ENCODE results near the gene ZNF410. TPM values are rescaled to one million over a fixed set of nuclear protein-coding genes. Genes with fewer than 3 reads are reported as not detected.

ZNF410 gene
- total and polyA plus RNA-seq, 2 experiments from 2014 or later: 42.1 to 70.4 TPM

DNA sequence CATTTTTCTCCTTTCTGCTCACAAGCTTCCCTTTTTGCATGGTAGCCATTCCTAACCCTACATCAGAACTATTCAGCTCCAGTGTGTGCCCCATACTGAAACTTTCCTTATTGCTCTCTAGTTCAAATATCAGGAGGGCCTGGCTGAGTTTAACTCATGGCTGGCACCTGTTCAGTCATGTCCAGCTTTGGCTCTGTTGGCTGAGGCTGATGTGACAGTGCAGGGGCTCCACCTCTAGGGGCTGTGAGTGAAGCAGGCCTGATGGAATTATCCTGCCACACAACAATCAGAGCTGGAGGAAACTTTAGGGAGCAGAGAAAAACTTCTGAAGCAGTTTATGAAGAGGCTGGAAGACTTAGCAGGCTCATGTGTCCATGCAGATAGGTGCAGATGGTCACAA is 71.9 kb downstream of the ZNF410 start:
- H4K20me1 ChIP-seq (ENCODE audit: insufficient read depth, poor library complexity, severe bottlenecking): no peaks in the 10 kb centered on the region
- TF ChIP-seq EZH2phosphoT487 (IDR thresholded peaks at IDR 0.05; ENCODE audit: low read depth, severe bottlenecking, unreplicated experiment): no peak
- TF ChIP-seq, protein P1, sequence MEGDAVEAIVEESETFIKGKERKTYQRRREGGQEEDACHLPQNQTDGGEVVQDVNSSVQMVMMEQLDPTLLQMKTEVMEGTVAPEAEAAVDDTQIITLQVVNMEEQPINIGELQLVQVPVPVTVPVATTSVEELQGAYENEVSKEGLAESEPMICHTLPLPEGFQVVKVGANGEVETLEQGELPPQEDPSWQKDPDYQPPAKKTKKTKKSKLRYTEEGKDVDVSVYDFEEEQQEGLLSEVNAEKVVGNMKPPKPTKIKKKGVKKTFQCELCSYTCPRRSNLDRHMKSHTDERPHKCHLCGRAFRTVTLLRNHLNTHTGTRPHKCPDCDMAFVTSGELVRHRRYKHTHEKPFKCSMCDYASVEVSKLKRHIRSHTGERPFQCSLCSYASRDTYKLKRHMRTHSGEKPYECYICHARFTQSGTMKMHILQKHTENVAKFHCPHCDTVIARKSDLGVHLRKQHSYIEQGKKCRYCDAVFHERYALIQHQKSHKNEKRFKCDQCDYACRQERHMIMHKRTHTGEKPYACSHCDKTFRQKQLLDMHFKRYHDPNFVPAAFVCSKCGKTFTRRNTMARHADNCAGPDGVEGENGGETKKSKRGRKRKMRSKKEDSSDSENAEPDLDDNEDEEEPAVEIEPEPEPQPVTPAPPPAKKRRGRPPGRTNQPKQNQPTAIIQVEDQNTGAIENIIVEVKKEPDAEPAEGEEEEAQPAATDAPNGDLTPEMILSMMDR (IDR thresholded peaks at IDR 0.05; ENCODE audit: poor library complexity): no peak
- TF ChIP-seq EZH2 (IDR thresholded peaks at IDR 0.05; ENCODE audit: borderline replicate concordance): no peak
- no peak overlapping the region for H3K4me2 ChIP-seq
- no peaks in the 10 kb centered on the region for H3K9me3 ChIP-seq (ENCODE audit: low read depth)
- H3K36me3 ChIP-seq (replicated peaks; ENCODE audit: insufficient read depth, low read depth): no peaks in the 10 kb centered on the region
- no peaks in the 10 kb centered on the region for H3K9me2 ChIP-seq (replicated peaks; ENCODE audit: insufficient read depth)
- H3K27me3 ChIP-seq: no peaks in the 10 kb centered on the region
- H3K27ac ChIP-seq: no peak overlapping the region
- H3K4me3 ChIP-seq: no peak overlapping the region
- no peak for DNase-seq (ENCODE audit: low spot score)
- no peaks in the 10 kb centered on the region for H3K79me2 ChIP-seq
- no peaks in the 10 kb centered on the region for H3K4me1 ChIP-seq (ENCODE audit: insufficient read depth)
- H2AFZ ChIP-seq: no peak overlapping the region

DNA sequence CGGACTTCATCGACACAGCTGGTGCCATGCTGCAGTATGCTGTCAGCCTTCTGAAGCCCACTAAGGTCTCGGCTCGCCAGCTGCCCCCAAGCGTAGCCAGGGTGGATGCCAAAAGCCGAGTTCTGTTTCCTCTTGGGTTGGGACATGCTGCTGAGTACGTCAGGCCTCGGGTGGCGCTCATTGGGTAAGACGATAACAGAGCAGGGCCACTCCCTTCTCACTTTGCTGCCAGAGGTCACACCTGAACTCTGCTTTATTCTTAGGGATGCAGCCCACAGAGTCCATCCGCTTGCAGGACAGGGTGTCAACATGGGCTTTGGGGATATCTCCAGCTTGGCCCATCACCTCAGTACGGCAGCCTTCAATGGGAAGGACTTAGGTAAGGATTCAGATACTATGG is 74.5 kb downstream of the ZNF410 start:
- 96% methylated on average over 12 of the region's 12 CpGs for WGBS (ENCODE audit: low lambda C conversion rate, missing lambda C conversion rate)

DNA sequence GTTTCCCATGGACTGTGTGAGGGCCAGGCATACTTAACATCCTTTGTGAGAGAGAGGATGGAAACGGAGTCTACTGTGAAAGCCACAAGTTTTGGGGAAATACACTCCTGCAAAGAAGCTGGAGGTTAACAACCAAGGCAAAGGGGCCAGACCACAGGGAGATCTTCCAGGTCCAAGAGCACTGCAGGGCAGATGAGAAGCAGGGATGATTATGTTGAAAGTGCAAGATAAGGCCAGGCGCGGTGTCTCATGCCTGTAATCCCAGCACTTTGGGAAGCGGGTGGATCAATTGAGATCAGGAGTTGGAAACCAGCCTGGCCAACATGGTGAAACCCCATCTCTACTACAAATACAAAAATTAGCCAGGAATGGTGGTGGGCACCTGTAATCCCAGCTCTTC is 78.6 kb downstream of the ZNF410 start:
- no peaks in the 10 kb centered on the region for H3K79me2 ChIP-seq
- H3K4me3 ChIP-seq: no peak overlapping the region
- H3K27me3 ChIP-seq: no peaks in the 10 kb centered on the region
- no peak overlapping the region for H3K4me2 ChIP-seq
- WGBS (ENCODE audit: low lambda C conversion rate, missing lambda C conversion rate): 66% methylated on average over 4 of the region's 4 CpGs
- H3K4me1 ChIP-seq (ENCODE audit: insufficient read depth): no peaks in the 10 kb centered on the region
- no peak for DNase-seq (ENCODE audit: low spot score)
- H3K27ac ChIP-seq: no peak overlapping the region
- TF ChIP-seq, protein P1 (IDR thresholded peaks at IDR 0.05; ENCODE audit: poor library complexity): no peak
- TF ChIP-seq EZH2phosphoT487 (IDR thresholded peaks at IDR 0.05; ENCODE audit: low read depth, severe bottlenecking, unreplicated experiment): no peak
- no peaks in the 10 kb centered on the region for H3K36me3 ChIP-seq (replicated peaks; ENCODE audit: insufficient read depth, low read depth)
- no peaks in the 10 kb centered on the region for H3K9me2 ChIP-seq (replicated peaks; ENCODE audit: insufficient read depth)
- H3K9me3 ChIP-seq (ENCODE audit: low read depth): no peaks in the 10 kb centered on the region
- no peak overlapping the region for H2AFZ ChIP-seq
- no peaks in the 10 kb centered on the region for H4K20me1 ChIP-seq (ENCODE audit: insufficient read depth, poor library complexity, severe bottlenecking)

More for the DNA sequence above, 74.5 kb downstream of the ZNF410 start:
- Histone ChIP-seq H2AFZ (no peak overlapping the region), H3K9me2 (replicated peaks; ENCODE audit: insufficient read depth) (no peaks in the 10 kb centered on the region), H3K27me3 (no peaks in the 10 kb centered on the region), H3K9me3 (ENCODE audit: low read depth) (no peaks in the 10 kb centered on the region), H3K79me2 (no peaks in the 10 kb centered on the region), H4K20me1 (ENCODE audit: insufficient read depth, poor library complexity, severe bottlenecking) (no peaks in the 10 kb centered on the region), H3K4me1 (ENCODE audit: insufficient read depth) (no peaks in the 10 kb centered on the region), H3K27ac (no peak overlapping the region), H3K4me3 (no peak overlapping the region), H3K4me2 (no peak overlapping the region), H3K36me3 (replicated peaks; ENCODE audit: insufficient read depth, low read depth) (no peaks in the 10 kb centered on the region)
- no peak for DNase-seq (ENCODE audit: low spot score)
- TF ChIP-seq EZH2phosphoT487 (IDR thresholded peaks at IDR 0.05; ENCODE audit: low read depth, severe bottlenecking, unreplicated experiment) (no peak), EZH2 (IDR thresholded peaks at IDR 0.05; ENCODE audit: borderline replicate concordance) (no peak)
- TF ChIP-seq, protein P1 (IDR thresholded peaks at IDR 0.05; ENCODE audit: poor library complexity): no peak

DNA sequence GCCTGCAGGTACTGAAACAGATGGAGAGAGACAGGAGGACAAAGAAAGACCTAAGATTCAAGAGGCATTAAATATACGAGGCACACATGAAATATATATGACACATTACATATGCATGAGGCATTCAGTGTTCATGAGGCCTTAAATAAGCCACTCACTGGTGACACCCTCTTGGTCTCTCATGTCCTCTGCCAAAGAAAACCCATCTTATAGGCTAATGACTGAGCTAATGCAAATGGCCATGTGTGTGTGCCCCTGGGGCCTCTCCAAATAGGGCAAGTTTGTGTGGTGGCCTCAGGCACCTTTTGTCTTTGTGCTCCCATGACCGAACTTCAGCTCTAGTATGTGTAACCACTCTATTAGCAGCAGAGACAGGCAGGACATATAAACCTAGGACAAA is 82.2 kb downstream of the ZNF410 start:
- no peaks in the 10 kb centered on the region for H3K27me3 ChIP-seq
- H3K79me2 ChIP-seq: no peaks in the 10 kb centered on the region
- H3K4me3 ChIP-seq: no peak overlapping the region
- TF ChIP-seq, protein P1 (IDR thresholded peaks at IDR 0.05; ENCODE audit: poor library complexity): no peak
- TF ChIP-seq EZH2phosphoT487 (IDR thresholded peaks at IDR 0.05; ENCODE audit: low read depth, severe bottlenecking, unreplicated experiment): no peak
- no peak for TF ChIP-seq EZH2 (IDR thresholded peaks at IDR 0.05; ENCODE audit: borderline replicate concordance)
- H2AFZ ChIP-seq: no peak overlapping the region
- H3K36me3 ChIP-seq (replicated peaks; ENCODE audit: insufficient read depth, low read depth): no peaks in the 10 kb centered on the region
- no peaks in the 10 kb centered on the region for H3K9me2 ChIP-seq (replicated peaks; ENCODE audit: insufficient read depth)
- H3K4me1 ChIP-seq (ENCODE audit: insufficient read depth): no peaks in the 10 kb centered on the region
- no peak for DNase-seq (ENCODE audit: low spot score)
- H3K27ac ChIP-seq: no peak overlapping the region
- no peaks in the 10 kb centered on the region for H4K20me1 ChIP-seq (ENCODE audit: insufficient read depth, poor library complexity, severe bottlenecking)
- H3K9me3 ChIP-seq (ENCODE audit: low read depth): no peaks in the 10 kb centered on the region
- WGBS (ENCODE audit: low lambda C conversion rate, missing lambda C conversion rate): 96% methylated on average over 2 of the region's 2 CpGs
- H3K4me2 ChIP-seq: no peak overlapping the region

All from hepatocyte (in vitro differentiated cells).